BJ (cell line): Measurements from ENCODE around the gene DENND2A. TPM values are rescaled to one million over a fixed set of nuclear protein-coding genes. Genes with fewer than 3 reads are reported as not detected.
"Not testable (repeated sequence)": the region's sequence is repeated elsewhere in the genome, so short reads cannot be mapped to it uniquely, and the experiment has no call there.

ENCODE experiments used
- CTCF ChIA-PET: fragments of 350-600 bp; formaldehyde crosslinking; extraction: SDS; loops from one replicate; lab custom pipeline; 2021; ENCODE audit warnings: antibody characterized with exemption, inconsistent platforms; lab: Yijun Ruan, JAX
- POLR2A ChIA-PET: fragments of 300-600 bp; sonication (Branson Sonifier 250); formaldehyde crosslinking; extraction: SDS; loops from one replicate; lab custom pipeline; 2021; ENCODE audit warnings: antibody characterized with exemption; lab: Charles Lee
- DNase-seq: peaks from one replicate; pipeline ENCODE4 v3.0.0-alpha.2; 2011; ENCODE audit warnings: low read depth
- H3K27me3 ChIP-seq: 2 replicates; pipeline ENCODE4 v1.6.0; 2011; ENCODE audit warnings: low read length; ENCODE audit not compliant: control insufficient read depth, insufficient read depth
- H3K36me3 ChIP-seq: 2 replicates; pipeline ENCODE4 v1.5.1; 2011; ENCODE audit warnings: low read length; ENCODE audit not compliant: control insufficient read depth, insufficient read depth
- H3K4me3 ChIP-seq: 2 replicates; pipeline ENCODE4 v1.5.1; 2011; ENCODE audit warnings: low read depth, mild to moderate bottlenecking, control low read depth, low read length
- polyA plus RNA-seq: library from polyadenylated mRNA; depleted of rRNA; stranded (reverse); fragments of >200 nt; gene quantifications from 2 replicates; pipeline ENCODE4 v1.2.3, GENCODE V29; 2011
- TF ChIP-seq, protein P1 (sequence below): IDR thresholded peaks from 2 replicates; pipeline ENCODE4 v1.5.1; 2011; ENCODE audit warnings: low read depth, mild to moderate bottlenecking, control low read depth, inconsistent platforms, low read length, moderate library complexity; ENCODE audit not compliant: insufficient read depth

Gene DENND2A
- polyA plus RNA-seq, 1 experiment: 3.3 TPM

DNA sequence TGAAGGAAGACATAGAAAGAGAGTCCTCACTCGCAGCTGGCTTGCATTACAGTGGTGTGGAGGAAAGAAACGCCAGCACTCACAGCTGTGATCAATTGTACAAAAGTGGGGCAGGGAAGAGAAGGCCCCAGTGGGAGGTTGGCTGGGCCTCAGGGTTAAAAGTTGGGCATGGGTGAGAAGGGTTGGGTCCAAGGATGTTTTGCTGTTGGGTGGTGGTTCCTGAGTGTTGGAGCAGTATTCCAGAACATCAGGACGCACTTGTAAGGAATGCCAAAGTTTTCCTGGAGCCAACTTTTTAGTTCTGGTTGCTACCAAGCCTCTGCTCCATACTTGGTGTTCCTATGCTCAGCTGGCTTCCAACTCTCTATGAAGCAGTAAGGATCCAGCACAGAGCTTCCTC lies 105.9 kb downstream of the DENND2A start:
- no peak for DNase-seq
- TF ChIP-seq, protein P1, sequence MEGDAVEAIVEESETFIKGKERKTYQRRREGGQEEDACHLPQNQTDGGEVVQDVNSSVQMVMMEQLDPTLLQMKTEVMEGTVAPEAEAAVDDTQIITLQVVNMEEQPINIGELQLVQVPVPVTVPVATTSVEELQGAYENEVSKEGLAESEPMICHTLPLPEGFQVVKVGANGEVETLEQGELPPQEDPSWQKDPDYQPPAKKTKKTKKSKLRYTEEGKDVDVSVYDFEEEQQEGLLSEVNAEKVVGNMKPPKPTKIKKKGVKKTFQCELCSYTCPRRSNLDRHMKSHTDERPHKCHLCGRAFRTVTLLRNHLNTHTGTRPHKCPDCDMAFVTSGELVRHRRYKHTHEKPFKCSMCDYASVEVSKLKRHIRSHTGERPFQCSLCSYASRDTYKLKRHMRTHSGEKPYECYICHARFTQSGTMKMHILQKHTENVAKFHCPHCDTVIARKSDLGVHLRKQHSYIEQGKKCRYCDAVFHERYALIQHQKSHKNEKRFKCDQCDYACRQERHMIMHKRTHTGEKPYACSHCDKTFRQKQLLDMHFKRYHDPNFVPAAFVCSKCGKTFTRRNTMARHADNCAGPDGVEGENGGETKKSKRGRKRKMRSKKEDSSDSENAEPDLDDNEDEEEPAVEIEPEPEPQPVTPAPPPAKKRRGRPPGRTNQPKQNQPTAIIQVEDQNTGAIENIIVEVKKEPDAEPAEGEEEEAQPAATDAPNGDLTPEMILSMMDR: no peak
- Histone ChIP-seq H3K36me3 (no peaks in the 10 kb centered on the region), H3K4me3 (no peak overlapping the region), H3K27me3 (no peaks in the 10 kb centered on the region)
- POLR2A ChIA-PET: no interaction called here
- CTCF ChIA-PET: interaction anchor here (1.1 to 1.3 kb wide), 5 partner anchors 9 to 359 kb away, joined by 3 to 5 read pairs (median 3); no protein-coding TSS in a partner anchor

DNA sequence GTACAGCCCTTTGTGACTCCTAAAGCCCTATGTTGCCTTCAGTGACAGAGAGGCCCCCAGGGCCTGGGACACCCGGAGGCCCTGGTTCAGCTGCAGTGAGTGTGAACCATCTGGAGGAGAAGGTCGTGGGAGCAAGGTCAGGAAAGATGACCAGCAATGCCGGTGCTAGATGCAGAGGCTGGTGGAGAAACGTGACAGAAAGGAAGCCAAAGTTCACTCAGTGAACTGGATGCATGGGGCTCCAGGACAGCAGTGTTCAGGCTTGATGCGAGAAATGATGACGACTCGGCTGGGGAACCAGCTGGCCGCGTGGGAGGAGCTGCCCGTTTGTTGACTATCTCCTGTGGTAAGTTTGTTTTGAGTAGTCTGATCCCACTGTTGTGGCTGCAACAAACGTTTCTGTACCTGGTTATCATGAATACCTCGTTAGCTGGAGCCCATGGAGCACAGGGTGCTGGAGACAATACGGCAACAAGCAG lies 107.2 kb downstream of the DENND2A start:
- POLR2A ChIA-PET: no interaction called here
- DNase-seq: no peak
- H3K36me3 ChIP-seq: no peaks in the 10 kb centered on the region
- H3K4me3 ChIP-seq: no peak overlapping the region
- TF ChIP-seq, protein P1: no peak
- H3K27me3 ChIP-seq: no peaks in the 10 kb centered on the region
- CTCF ChIA-PET: no interaction called here

DNA sequence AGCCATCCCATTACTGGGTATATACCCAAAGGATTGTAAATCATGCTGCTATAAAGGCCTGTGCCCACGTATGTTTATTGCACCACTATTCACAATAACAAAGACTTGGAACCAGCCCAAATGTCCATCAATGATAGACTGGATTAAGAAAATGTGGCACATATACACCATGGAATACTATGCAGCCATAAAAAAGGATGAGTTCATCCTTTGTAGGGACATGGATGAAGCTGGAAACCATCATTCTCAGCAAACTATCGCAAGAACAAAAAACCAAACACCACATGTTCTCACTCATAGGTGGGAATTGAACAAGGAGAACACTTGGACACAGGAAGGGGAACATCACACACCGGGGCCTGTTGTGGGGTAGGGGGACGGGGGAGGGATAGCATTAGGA lies 111.2 kb downstream of the DENND2A start:
- H3K4me3 ChIP-seq, H3K36me3 ChIP-seq, POLR2A ChIA-PET, H3K27me3 ChIP-seq, DNase-seq: not testable (repeated sequence)
- CTCF ChIA-PET: interaction anchor here (0.6 to 1.3 kb wide), 2 partner anchors 10 to 27 kb away, joined by 3 read pairs; no protein-coding TSS in a partner anchor

DNA sequence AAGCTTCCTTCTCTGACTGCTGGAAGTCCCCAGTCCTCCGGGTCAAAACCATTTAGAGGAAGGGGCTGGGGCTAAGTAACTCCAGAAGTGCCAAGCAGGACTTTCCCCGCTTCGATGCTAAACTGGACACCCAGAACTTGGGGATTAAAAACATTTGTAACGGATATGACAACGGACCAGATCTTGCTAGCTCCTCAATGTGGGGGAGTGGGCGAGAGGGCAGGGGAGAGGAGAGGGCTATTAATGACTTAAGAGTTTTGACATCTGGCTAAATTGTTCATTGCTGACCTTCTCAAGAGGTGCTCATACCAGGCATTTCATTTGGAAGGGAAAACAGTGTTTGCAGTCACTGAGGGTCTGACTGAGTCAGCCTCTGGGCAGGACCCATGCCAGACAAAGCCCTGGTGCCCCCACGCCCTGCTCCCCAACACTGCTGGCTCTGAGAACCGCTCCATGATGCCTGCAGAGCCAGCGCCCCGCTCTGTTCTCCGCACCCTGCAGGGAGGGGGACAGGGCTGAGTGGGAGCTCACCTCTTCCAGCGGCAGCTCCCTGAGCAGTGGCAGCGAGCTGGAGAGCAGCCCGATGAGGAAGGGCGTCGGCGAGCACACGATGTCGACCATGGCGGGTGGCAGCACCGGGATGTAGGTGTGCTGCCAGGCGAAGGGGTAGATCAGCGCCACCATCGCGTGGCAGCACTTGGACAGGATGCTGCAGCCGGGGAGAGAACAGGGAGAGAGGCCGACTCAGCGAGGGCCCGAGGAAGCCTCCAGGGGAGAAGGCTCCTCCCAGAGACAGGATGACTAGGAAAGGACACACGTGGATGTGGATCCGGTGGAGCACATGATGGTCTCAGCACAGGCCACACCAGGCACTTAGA lies 113.6 kb downstream of the DENND2A start:
- DNase-seq: no peak
- TF ChIP-seq, protein P1: no peak
- H3K27me3 ChIP-seq: no peaks in the 10 kb centered on the region
- CTCF ChIA-PET: interaction anchor here (1.2 to 2.0 kb wide), 3 partner anchors 8 to 126 kb away, joined by 3 to 8 read pairs (median 6); no protein-coding TSS in a partner anchor
- H3K4me3 ChIP-seq: no peak overlapping the region
- no peaks in the 10 kb centered on the region for H3K36me3 ChIP-seq
- POLR2A ChIA-PET: no interaction called here

DNA sequence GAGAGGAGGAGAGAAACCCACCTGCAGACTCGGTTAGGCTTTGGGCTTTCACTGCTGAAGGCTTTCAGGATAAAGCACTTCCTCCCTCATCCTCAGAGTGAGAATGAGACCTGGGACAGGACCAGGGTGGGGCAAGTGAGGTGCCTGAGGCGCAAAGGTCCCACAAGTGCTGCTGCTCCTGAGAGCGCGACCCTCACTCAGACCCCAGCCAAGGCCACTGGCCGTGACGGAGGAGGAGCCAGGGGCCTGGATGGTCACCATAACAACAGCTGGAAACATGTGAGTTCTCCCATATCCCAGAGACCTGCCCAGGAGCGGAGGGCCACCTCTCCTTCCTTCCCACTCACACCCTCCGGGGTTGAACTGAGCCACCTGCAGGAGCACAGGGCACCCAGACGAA lies 114.4 kb downstream of the DENND2A start:
- no peak overlapping the region for H3K4me3 ChIP-seq
- no peak for DNase-seq
- ChIA-PET CTCF (interaction anchor here (0.6 to 2.0 kb wide), 4 partner anchors 9 to 127 kb away, joined by 3 to 8 read pairs (median 4); no protein-coding TSS in a partner anchor), POLR2A (no interaction called here)
- H3K36me3 ChIP-seq: peaks cover 1% of the 10 kb centered on the region; the same call in 1 of the 2 replicates
- TF ChIP-seq, protein P1: no peak
- no peaks in the 10 kb centered on the region for H3K27me3 ChIP-seq
